Heart left ventricle (tissue), 13 donors: ENCODE data around the gene DNAH5.

ENCODE experiments used
- CTCF ChIP-seq, 12 donors: fragments of 200-600 bp; sonication (generic) in 4 of 12; IDR thresholded peaks; one replicate each; pipeline versions ENCODE4 v1.5.0 to v1.8.0; 2018 to 2022; ENCODE audit warnings: antibody characterized with exemption in 12 of 12, mild to moderate bottlenecking in 5 of 12
- POLR2A ChIP-seq, 2 donors: fragments of 450-650 bp; IDR thresholded peaks; one replicate each; pipeline ENCODE4 v1.6.1; 2017; ENCODE audit warnings: antibody characterized with exemption in 2 of 2, mild to moderate bottlenecking in 2 of 2, moderate library complexity in 2 of 2
- donor health status: ischemic (EF 13 %, LVEDD 7.1; RV severe dilation, severe dysfunction).
- donor health status: DM: no; HTN: yes; CAD: no.
- donor health status: DM: no; HTN: no; CAD: no.
- donor health status: ischemic (EF 25% LVEDD 6.9; RV normal size, moderate dysfunction).
- donor health status: ischemic (EF 25% LVEDD 5.7; RV mildly dilated, moderate dysfunction).
- donor health status: ischemic (EF 35%, LVEDD 5.7; RV mildly dilated, moderate dysfunction).
- donor health status: nonischemic (EF 11% LVEDD 7.7; RV severe dilation, severe dysfunction).
- donor health status: DM: yes; HTN: yes; CAD: no.
- donor health status: PGD.
- donor health status: ischemic (EF 29% LVEDD 5.4; RV normal size, mild dysfunction).
- donor health status: nonischemic (EF 23%, LVEDD 6.1; RV moderate dilation, normal function).

- no peak for TF ChIP-seq CTCF (IDR thresholded peaks at IDR 0.05)
- TF ChIP-seq POLR2A (IDR thresholded peaks at IDR 0.05), result no peak
These were observed 31.7 kb upstream of the DNAH5 start for GRCh38 chr5:13976223-13976622.
